DND-41 (cell line): ENCODE measurements around the gene HIVEP1.

Experiments used
- CTCF ChIP-seq: IDR thresholded peaks from 2 replicates; pipeline ENCODE4 v1.5.1; 2012; ENCODE audit warnings: borderline replicate concordance, low read length, moderate library complexity, mild to moderate bottlenecking; ENCODE audit not compliant: poor library complexity, severe bottlenecking; ENCODE audit errors: extremely low read depth
- EZH2 ChIP-seq: IDR thresholded peaks from 3 replicates; pipeline ENCODE4 v1.6.1; 2012; ENCODE audit warnings: borderline replicate concordance, low read depth, mild to moderate bottlenecking, moderate library complexity, low read length, inconsistent platforms; ENCODE audit not compliant: severe bottlenecking

GRCh38 chr6:11989386-11989785 lies 22.7 kb upstream of the HIVEP1 start:
- TF ChIP-seq CTCF (no peak), EZH2 (no peak)
